ENCODE data around the gene PPP2R5A.

PPP2R5A gene

GRCh38 chr1:212247988-212248387, 37.2 kb upstream of the PPP2R5A start:
- Mint-ChIP-seq H3K4me1 (no peaks in the 10 kb centered on the region), H3K27me3 (ENCODE audit: low read depth) (no peaks in the 10 kb centered on the region), H3K9me3 (no peaks in the 10 kb centered on the region), H3K4me3 (no peak overlapping the region), H3K36me3 (ENCODE audit: low read depth) (no peaks in the 10 kb centered on the region), H3K27ac (no peak overlapping the region)
- TF ChIP-seq, protein P1, sequence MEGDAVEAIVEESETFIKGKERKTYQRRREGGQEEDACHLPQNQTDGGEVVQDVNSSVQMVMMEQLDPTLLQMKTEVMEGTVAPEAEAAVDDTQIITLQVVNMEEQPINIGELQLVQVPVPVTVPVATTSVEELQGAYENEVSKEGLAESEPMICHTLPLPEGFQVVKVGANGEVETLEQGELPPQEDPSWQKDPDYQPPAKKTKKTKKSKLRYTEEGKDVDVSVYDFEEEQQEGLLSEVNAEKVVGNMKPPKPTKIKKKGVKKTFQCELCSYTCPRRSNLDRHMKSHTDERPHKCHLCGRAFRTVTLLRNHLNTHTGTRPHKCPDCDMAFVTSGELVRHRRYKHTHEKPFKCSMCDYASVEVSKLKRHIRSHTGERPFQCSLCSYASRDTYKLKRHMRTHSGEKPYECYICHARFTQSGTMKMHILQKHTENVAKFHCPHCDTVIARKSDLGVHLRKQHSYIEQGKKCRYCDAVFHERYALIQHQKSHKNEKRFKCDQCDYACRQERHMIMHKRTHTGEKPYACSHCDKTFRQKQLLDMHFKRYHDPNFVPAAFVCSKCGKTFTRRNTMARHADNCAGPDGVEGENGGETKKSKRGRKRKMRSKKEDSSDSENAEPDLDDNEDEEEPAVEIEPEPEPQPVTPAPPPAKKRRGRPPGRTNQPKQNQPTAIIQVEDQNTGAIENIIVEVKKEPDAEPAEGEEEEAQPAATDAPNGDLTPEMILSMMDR (IDR thresholded peaks at IDR 0.05; ENCODE audit: unreplicated experiment in 3 of 3) = no peak

DNA sequence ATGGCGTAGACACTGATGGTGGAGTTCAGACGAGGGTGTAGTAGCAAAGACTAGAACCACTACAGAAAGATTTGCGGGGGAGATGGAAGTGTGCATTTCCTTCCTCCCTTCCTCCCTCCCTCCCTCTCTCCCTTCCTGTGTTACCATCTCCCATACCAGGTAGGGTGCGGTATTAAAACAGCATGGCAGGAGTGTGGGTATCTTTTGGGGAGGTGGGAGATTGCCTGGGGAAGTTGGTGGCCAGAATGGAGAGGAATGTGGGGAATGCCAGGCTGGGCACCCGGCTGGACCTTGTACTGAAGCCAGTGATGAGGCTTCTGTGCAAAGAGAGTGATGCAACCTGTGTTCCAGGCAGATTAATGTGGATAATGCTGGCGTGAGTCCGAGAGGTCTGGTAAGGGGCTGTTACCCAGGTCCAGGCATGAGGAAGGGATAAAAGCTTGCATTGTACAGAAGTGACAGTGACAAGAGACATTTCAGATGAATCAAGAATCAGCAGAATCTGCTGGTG, 30.3 kb upstream of the PPP2R5A start:
- no peaks in the 10 kb centered on the region for H3K9me3 Mint-ChIP-seq
- H3K36me3 Mint-ChIP-seq (ENCODE audit: low read depth) = no peaks in the 10 kb centered on the region
- H3K27ac Mint-ChIP-seq = no peak overlapping the region
- H3K27me3 Mint-ChIP-seq (ENCODE audit: low read depth) = no peaks in the 10 kb centered on the region
- H3K4me3 Mint-ChIP-seq = no peak overlapping the region
- H3K4me1 Mint-ChIP-seq = no peaks in the 10 kb centered on the region
- TF ChIP-seq, protein P1 (IDR thresholded peaks at IDR 0.05; ENCODE audit: unreplicated experiment in 3 of 3) = no peak

GRCh38 chr1:212255705-212256307, 29.4 kb upstream of the PPP2R5A start:
- H3K27ac Mint-ChIP-seq = no peak overlapping the region
- no peaks in the 10 kb centered on the region for H3K4me1 Mint-ChIP-seq
- TF ChIP-seq, protein P1 (IDR thresholded peaks at IDR 0.05; ENCODE audit: unreplicated experiment in 3 of 3) = no peak
- no peaks in the 10 kb centered on the region for H3K36me3 Mint-ChIP-seq (ENCODE audit: low read depth)
- no peak overlapping the region for H3K4me3 Mint-ChIP-seq
- no peaks in the 10 kb centered on the region for H3K9me3 Mint-ChIP-seq
- H3K27me3 Mint-ChIP-seq (ENCODE audit: low read depth) = no peaks in the 10 kb centered on the region

- TF ChIP-seq, protein P1 (IDR thresholded peaks at IDR 0.05; ENCODE audit: unreplicated experiment in 3 of 3) = no peak
- Mint-ChIP-seq H3K27me3 (ENCODE audit: low read depth) (no peaks in the 10 kb centered on the region), H3K36me3 (ENCODE audit: low read depth) (no peaks in the 10 kb centered on the region), H3K4me1 (no peaks in the 10 kb centered on the region), H3K9me3 (no peaks in the 10 kb centered on the region), H3K27ac (no peak overlapping the region), H3K4me3 (no peak overlapping the region)
Measured at GRCh38 chr1:212256369-212256768, 28.8 kb upstream of the PPP2R5A start.

DNA sequence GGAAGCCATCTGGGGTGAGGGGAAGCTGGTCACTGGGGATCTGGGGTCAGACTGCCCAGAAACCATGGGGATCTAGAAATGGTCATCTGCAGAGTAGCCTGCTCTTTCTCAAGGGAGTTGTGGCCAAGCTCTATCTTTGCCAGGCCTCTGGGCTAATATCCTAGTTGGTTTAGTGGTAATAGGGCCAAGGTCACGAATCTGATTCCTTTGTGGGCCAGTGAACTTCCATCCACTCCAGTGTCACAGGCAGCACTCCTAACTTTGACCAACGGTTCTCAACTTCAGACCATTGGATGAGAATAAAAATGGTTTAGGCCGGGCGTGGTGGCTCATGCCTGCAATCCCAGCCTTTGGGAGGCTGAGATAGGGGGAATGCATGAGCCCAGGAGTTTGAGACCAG, 28.1 kb upstream of the PPP2R5A start:
- Mint-ChIP-seq H3K27ac (no peak overlapping the region), H3K4me1 (no peaks in the 10 kb centered on the region), H3K4me3 (no peak overlapping the region), H3K36me3 (ENCODE audit: low read depth) (no peaks in the 10 kb centered on the region), H3K27me3 (ENCODE audit: low read depth) (no peaks in the 10 kb centered on the region), H3K9me3 (no peaks in the 10 kb centered on the region)
- TF ChIP-seq, protein P1 (IDR thresholded peaks at IDR 0.05; ENCODE audit: unreplicated experiment in 3 of 3) = no peak
